ENCODE data around the gene PHF19. TPM values are rescaled to one million over a fixed set of nuclear protein-coding genes. Genes with fewer than 3 reads are reported as not detected.

PHF19 gene
- polyA plus RNA-seq, 3 donors, result 12.6 to 61.0 (median 12.7) TPM

GRCh38 chr9:120911295-120911837, 34.4 kb upstream of the PHF19 start:
- no peak overlapping the region for H3K4me2 ChIP-seq (replicated peaks; ENCODE audit: extremely low read depth, low read length, poor library complexity, severe bottlenecking)
- intact Hi-C loops (cut with micrococcal nuclease), result no loop called here
- no peaks in the 10 kb centered on the region for H3K79me2 ChIP-seq (ENCODE audit: insufficient read depth, low read length)
- H3K27ac ChIP-seq (ENCODE audit: low read depth in 1 of 2, low read length in 2 of 2), result no peak overlapping the region
- no peak for DNase-seq
- peaks cover 5 to 9% of the 10 kb centered on the region in 2 donors for H3K4me1 ChIP-seq (ENCODE audit: control insufficient read depth in 1 of 2, insufficient read depth in 2 of 2, low read length in 2 of 2)
- H3K27me3 ChIP-seq (ENCODE audit: control insufficient read depth in 2 of 2, insufficient read depth in 2 of 2, low read length in 2 of 2), result no peaks in the 10 kb centered on the region
- H3K9me3 ChIP-seq (replicated peaks in 1 of 2; ENCODE audit: control insufficient read depth in 1 of 2, insufficient read depth in 1 of 2, low read length in 2 of 2), result no peaks in the 10 kb centered on the region
- no peak overlapping the region for H3K9ac ChIP-seq (ENCODE audit: insufficient read depth, low read length, poor library complexity, severe bottlenecking)
- no peak overlapping the region for H3K4me3 ChIP-seq (replicated peaks in 1 of 3; ENCODE audit: low read depth in 2 of 3, low read length in 3 of 3)
- Mint-ChIP-seq H3K4me1 (peaks cover 7% of the 10 kb centered on the region), H3K9me3 (no peaks in the 10 kb centered on the region), H3K27ac (peak overlapping the region in 1 of 7 donors; percentile 76), H3K36me3 (peaks cover 14 to 27% of the 10 kb centered on the region in 2 donors), H3K4me3 (no peak overlapping the region), H3K27me3 (ENCODE audit: low read depth in 3 of 3) (peaks cover 0 to 2% (median 1%) of the 10 kb centered on the region in 3 donors)
- 96% methylated on average over 6 of the region's 9 CpGs for WGBS (ENCODE audit: insufficient coverage)
- no peaks in the 10 kb centered on the region for H4K20me1 ChIP-seq (ENCODE audit: insufficient read depth, low read length)
- TF ChIP-seq CTCF (IDR thresholded peaks at IDR 0.05), result no peak
- no peak overlapping the region for H2AFZ ChIP-seq (ENCODE audit: insufficient read depth, low read depth, low read length, poor library complexity, severe bottlenecking)
- no peaks in the 10 kb centered on the region for H3K36me3 ChIP-seq (replicated peaks in 1 of 2; ENCODE audit: control insufficient read depth in 1 of 2, insufficient read depth in 2 of 2, low read length in 2 of 2)

- WGBS (ENCODE audit: insufficient coverage), result 100% methylated on average over 1 of the region's 3 CpGs
- Mint-ChIP-seq H3K4me1 (peaks cover 7% of the 10 kb centered on the region), H3K4me3 (no peak overlapping the region), H3K27me3 (ENCODE audit: low read depth in 3 of 3) (peaks cover 0 to 2% (median 1%) of the 10 kb centered on the region in 3 donors), H3K9me3 (no peaks in the 10 kb centered on the region), H3K36me3 (peaks cover 14 to 27% of the 10 kb centered on the region in 2 donors), H3K27ac (no peak overlapping the region)
- Histone ChIP-seq H2AFZ (ENCODE audit: insufficient read depth, low read depth, low read length, poor library complexity, severe bottlenecking) (no peak overlapping the region), H3K4me2 (replicated peaks; ENCODE audit: extremely low read depth, low read length, poor library complexity, severe bottlenecking) (no peak overlapping the region), H3K36me3 (replicated peaks in 1 of 2; ENCODE audit: control insufficient read depth in 1 of 2, insufficient read depth in 2 of 2, low read length in 2 of 2) (no peaks in the 10 kb centered on the region), H3K9ac (ENCODE audit: insufficient read depth, low read length, poor library complexity, severe bottlenecking) (no peak overlapping the region), H3K9me3 (replicated peaks in 1 of 2; ENCODE audit: control insufficient read depth in 1 of 2, insufficient read depth in 1 of 2, low read length in 2 of 2) (no peaks in the 10 kb centered on the region), H4K20me1 (ENCODE audit: insufficient read depth, low read length) (no peaks in the 10 kb centered on the region), H3K79me2 (ENCODE audit: insufficient read depth, low read length) (no peaks in the 10 kb centered on the region), H3K27me3 (ENCODE audit: control insufficient read depth in 2 of 2, insufficient read depth in 2 of 2, low read length in 2 of 2) (no peaks in the 10 kb centered on the region), H3K27ac (ENCODE audit: low read depth in 1 of 2, low read length in 2 of 2) (no peak overlapping the region), H3K4me3 (replicated peaks in 1 of 3; ENCODE audit: low read depth in 2 of 3, low read length in 3 of 3) (no peak overlapping the region), H3K4me1 (ENCODE audit: control insufficient read depth in 1 of 2, insufficient read depth in 2 of 2, low read length in 2 of 2) (peaks cover 5 to 9% of the 10 kb centered on the region in 2 donors)
- DNase-seq, result no peak
- intact Hi-C loops (cut with micrococcal nuclease), result no loop called here
- TF ChIP-seq CTCF (IDR thresholded peaks at IDR 0.05), result no peak
These were observed 33.7 kb upstream of the PHF19 start for GRCh38 chr9:120910643-120911042.
